ENCODE results near the gene DLX4. TPM values are rescaled to one million over a fixed set of nuclear protein-coding genes. Genes with fewer than 3 reads are reported as not detected.

The DLX4 gene
- total and polyA plus RNA-seq, 10 of the 15 experiments (the other 5 are each of a cell fraction or from before 2014, with no cell fraction given) = 0.05 to 0.29 (median 0.15) TPM

DNA sequence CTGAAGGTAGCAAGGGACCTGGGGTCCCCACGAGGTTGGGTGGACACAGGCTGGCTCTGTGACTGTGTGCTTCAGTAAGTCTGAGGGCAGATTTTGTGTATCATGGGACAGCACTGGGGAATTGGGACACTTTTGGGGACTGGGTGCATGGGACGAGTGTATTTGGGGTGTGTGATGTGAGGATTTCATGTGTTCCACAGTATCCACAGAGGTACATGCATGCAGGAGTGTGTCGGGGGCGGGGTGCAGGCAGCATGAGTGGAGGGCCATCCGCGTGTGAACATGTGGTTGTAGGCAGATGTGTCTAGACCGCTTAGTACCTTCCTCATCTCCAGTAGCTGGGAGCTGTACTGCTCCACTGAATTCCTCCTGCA is 27.1 kb downstream of the DLX4 start:
- in situ Hi-C loops (cut with MboI) = loop anchor here (5.0 to 10.0 kb wide), 2 partner anchors 291 to 424 kb away; partner anchors contain the start of gene SLC35B1
- DNase-seq (ENCODE audit: low read depth, low spot score) = no peak
- Histone ChIP-seq H3K4me3 (no peak overlapping the region), H2AFZ (ENCODE audit: control insufficient read depth, low read depth, low read length) (no peak overlapping the region), H3K4me1 (ENCODE audit: control insufficient read depth, insufficient read depth, low read length) (0 out of 2 replicates have a peak, but pooled peaks cover 3% of the 10 kb centered on the region), H3K27me3 (replicated peaks in 1 of 2; ENCODE audit: control insufficient read depth in 2 of 2, insufficient read depth in 2 of 2, low read length in 1 of 2) (peaks cover 15 to 28% of the 10 kb centered on the region in 2 experiments), H4K20me1 (ENCODE audit: control insufficient read depth, insufficient read depth) (no peaks in the 10 kb centered on the region), H3K79me2 (ENCODE audit: control insufficient read depth, insufficient read depth, low read length) (no peaks in the 10 kb centered on the region), H3K36me3 (ENCODE audit: control insufficient read depth in 2 of 2, insufficient read depth in 2 of 2, low read length in 1 of 2) (no peaks in the 10 kb centered on the region), H3K9ac (ENCODE audit: control insufficient read depth, insufficient read depth, low read length) (no peak overlapping the region), H3K4me2 (ENCODE audit: control insufficient read depth, insufficient read depth) (no peak overlapping the region), H3K27ac (ENCODE audit: control insufficient read depth, insufficient read depth) (no peak overlapping the region), H3K9me3 (replicated peaks; ENCODE audit: control insufficient read depth, insufficient read depth, low read length) (no peaks in the 10 kb centered on the region; the same call in 1 of the 3 replicates)
- TF ChIP-seq ZBED1 (IDR thresholded peaks at IDR 0.05; ENCODE audit: borderline replicate concordance) (no peak), SMARCA5 (IDR thresholded peaks at IDR 0.05) (no peak), MEF2A (IDR thresholded peaks at IDR 0.05; ENCODE audit: insufficient read depth, low read depth, low read length) (no peak), EGR1 (IDR thresholded peaks at IDR 0.05; ENCODE audit: borderline replicate concordance in 1 of 2, low read depth in 2 of 2, low read length in 2 of 2) (no peak), TBL1XR1 (IDR thresholded peaks at IDR 0.05; ENCODE audit: low read depth, low read length) (no peak), SRF (IDR thresholded peaks at IDR 0.05; ENCODE audit: low read depth in 2 of 2, low read length in 2 of 2) (no peak), FOXM1 (IDR thresholded peaks at IDR 0.05; ENCODE audit: low read depth, low read length) (no peak), YBX1 (IDR thresholded peaks at IDR 0.05) (no peak), RBBP5 (conservative IDR thresholded peaks at IDR 0.05) (no peak)
- TF ChIP-seq, protein P1, sequence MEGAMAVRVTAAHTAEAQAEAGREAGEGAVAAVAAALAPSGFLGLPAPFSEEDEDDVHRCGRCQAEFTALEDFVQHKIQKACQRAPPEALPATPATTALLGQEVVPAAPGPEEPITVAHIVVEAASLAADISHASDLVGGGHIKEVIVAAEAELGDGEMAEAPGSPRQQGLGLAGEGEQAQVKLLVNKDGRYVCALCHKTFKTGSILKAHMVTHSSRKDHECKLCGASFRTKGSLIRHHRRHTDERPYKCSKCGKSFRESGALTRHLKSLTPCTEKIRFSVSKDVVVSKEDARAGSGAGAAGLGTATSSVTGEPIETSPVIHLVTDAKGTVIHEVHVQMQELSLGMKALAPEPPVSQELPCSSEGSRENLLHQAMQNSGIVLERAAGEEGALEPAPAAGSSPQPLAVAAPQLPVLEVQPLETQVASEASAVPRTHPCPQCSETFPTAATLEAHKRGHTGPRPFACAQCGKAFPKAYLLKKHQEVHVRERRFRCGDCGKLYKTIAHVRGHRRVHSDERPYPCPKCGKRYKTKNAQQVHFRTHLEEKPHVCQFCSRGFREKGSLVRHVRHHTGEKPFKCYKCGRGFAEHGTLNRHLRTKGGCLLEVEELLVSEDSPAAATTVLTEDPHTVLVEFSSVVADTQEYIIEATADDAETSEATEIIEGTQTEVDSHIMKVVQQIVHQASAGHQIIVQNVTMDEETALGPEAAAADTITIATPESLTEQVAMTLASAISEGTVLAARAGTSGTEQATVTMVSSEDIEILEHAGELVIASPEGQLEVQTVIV (IDR thresholded peaks at IDR 0.05; ENCODE audit: borderline replicate concordance, partially characterized antibody) = no peak
- TF ChIP-seq, protein P2, sequence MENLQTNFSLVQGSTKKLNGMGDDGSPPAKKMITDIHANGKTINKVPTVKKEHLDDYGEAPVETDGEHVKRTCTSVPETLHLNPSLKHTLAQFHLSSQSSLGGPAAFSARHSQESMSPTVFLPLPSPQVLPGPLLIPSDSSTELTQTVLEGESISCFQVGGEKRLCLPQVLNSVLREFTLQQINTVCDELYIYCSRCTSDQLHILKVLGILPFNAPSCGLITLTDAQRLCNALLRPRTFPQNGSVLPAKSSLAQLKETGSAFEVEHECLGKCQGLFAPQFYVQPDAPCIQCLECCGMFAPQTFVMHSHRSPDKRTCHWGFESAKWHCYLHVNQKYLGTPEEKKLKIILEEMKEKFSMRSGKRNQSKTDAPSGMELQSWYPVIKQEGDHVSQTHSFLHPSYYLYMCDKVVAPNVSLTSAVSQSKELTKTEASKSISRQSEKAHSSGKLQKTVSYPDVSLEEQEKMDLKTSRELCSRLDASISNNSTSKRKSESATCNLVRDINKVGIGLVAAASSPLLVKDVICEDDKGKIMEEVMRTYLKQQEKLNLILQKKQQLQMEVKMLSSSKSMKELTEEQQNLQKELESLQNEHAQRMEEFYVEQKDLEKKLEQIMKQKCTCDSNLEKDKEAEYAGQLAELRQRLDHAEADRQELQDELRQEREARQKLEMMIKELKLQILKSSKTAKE (IDR thresholded peaks at IDR 0.05; ENCODE audit: low read depth, poor library complexity, severe bottlenecking) = no peak
- intact Hi-C loops (cut with micrococcal nuclease; ENCODE audit: unreplicated experiment) = loop anchor here (2.0 to 10.0 kb wide), 3 partner anchors 114 to 427 kb away; partner anchors contain the start of gene SLC35B1
- FAIRE-seq = no peak
- WGBS (ENCODE audit: insufficient coverage, insufficient replicate concordance, low lambda C conversion rate, missing lambda C conversion rate) = 39% methylated on average over 7 of the region's 7 CpGs
- ChIA-PET CTCF (interaction anchor here (0.6 to 9.3 kb wide), 46 partner anchors 9 to 628 kb away, joined by 3 to 105 read pairs (median 6); partner anchors contain the start of genes ITGA3, KAT7 and PDK2), SMC1A (ENCODE audit: uncharacterized antibody, unreplicated experiment) (interaction anchor here (0.5 to 3.4 kb wide), 14 partner anchors 41 to 428 kb away, joined by 3 to 20 read pairs (median 5); no protein-coding TSS in a partner anchor), POLR2A (no interaction called here), RAD21 (ENCODE audit: unreplicated experiment) (interaction anchor here (0.5 to 3.4 kb wide), 20 partner anchors 9 to 703 kb away, joined by 3 to 19 read pairs (median 4); no protein-coding TSS in a partner anchor)
- no TSS peak for BruUV-seq (replicated peaks)
- no peak for ATAC-seq
